ENCODE data around the gene DVL3. TPM values are rescaled to one million over a fixed set of nuclear protein-coding genes. Genes with fewer than 3 reads are reported as not detected.

DVL3 gene
- 38.5 and 41.3 TPM in 2 replicates for total RNA-seq (2014; rRNA removed; shearing (Covaris generic))
- total RNA-seq (2022): 65.6 and 70.4 TPM in 2 replicates
- Bru-seq, nascent RNA: percentile 67 among the genes with signal in this experiment
- BruChase-seq, experiment 1, labeled RNA remaining after a 6-hour chase: percentile 90 among the genes with signal in this experiment
- BruChase-seq, experiment 2, labeled RNA remaining after a 2-hour chase: percentile 80 among the genes with signal in this experiment
- long read RNA-seq, full-length matches to known transcripts: 70 of 183 reads
- long read RNA-seq, partial matches to known transcripts: 53 of 183 reads
- long read RNA-seq, other reads (novel, unspliced or antisense): 60 of 183 reads

- peaks cover 31% of the 10 kb centered on the region for H3K79me2 ChIP-seq (ENCODE audit: insufficient read depth, low read depth, low read length)
- TSS peak; percentile 68 for BruUV-seq (replicated peaks)
Measured at GRCh38 chr3:184154885-184155643, at the start of gene DVL3. Gene DVL3 (plus strand): TSS chr3:184155377. CDS start chr3:184155636, 259 bp downstream.

GRCh38 chr3:184110316-184110725 lies 44.9 kb upstream of the DVL3 start:
- no TSS peak for BruUV-seq (replicated peaks)
- H3K4me2 ChIP-seq (ENCODE audit: low read length): no peak overlapping the region
- H3K27ac ChIP-seq (ENCODE audit: low read depth, low read length, poor library complexity, severe bottlenecking): no peak overlapping the region
- H3K4me3 ChIP-seq (ENCODE audit: low read depth, low read length, poor library complexity, severe bottlenecking): no peak overlapping the region
- H2AFZ ChIP-seq (ENCODE audit: low read length): no peak overlapping the region
- intact Hi-C loops (cut with micrococcal nuclease; ENCODE audit: unreplicated experiment): no loop called here
- no peak for TF ChIP-seq EZH2phosphoT487 (IDR thresholded peaks at IDR 0.05; ENCODE audit: borderline replicate concordance, low read depth, low read length)
- TF ChIP-seq CTCF (conservative IDR thresholded peaks at IDR 0.05; ENCODE audit: low read length): no peak
- H3K4me1 ChIP-seq (ENCODE audit: insufficient read depth, low read length, poor library complexity, severe bottlenecking): no peaks in the 10 kb centered on the region
- DNase-seq (ENCODE audit: low spot score): no peak
- no peaks in the 10 kb centered on the region for H3K79me2 ChIP-seq (ENCODE audit: insufficient read depth, low read depth, low read length)
- H3K9me2 ChIP-seq (ENCODE audit: insufficient read depth, low read length): no peaks in the 10 kb centered on the region
- no peaks in the 10 kb centered on the region for H4K20me1 ChIP-seq (ENCODE audit: insufficient read depth, low read length)
- ChIA-PET CTCF (ENCODE audit: unreplicated experiment) (no interaction called here), POLR2A (no interaction called here)
- no peaks in the 10 kb centered on the region for H3K9me3 ChIP-seq (ENCODE audit: low read length)
- no peaks in the 10 kb centered on the region for H3K36me3 ChIP-seq (ENCODE audit: insufficient read depth, low read length)

More at GRCh38 chr3:184154885-184155643, at the start of gene DVL3:
- peak within 1 kb of the TSS; percentile 90 for H2AFZ ChIP-seq (ENCODE audit: low read length)
- H3K9me3 ChIP-seq (ENCODE audit: low read length): no peaks in the 10 kb centered on the region
- H4K20me1 ChIP-seq (ENCODE audit: insufficient read depth, low read length): no peaks in the 10 kb centered on the region
- CTCF ChIA-PET (ENCODE audit: unreplicated experiment): no interaction called here
- H3K4me3 ChIP-seq (ENCODE audit: low read depth, low read length, poor library complexity, severe bottlenecking): peak within 1 kb of the TSS; percentile 92
- DNase-seq (ENCODE audit: low spot score): peak; percentile 74
- intact Hi-C loops (cut with micrococcal nuclease; ENCODE audit: unreplicated experiment): loop anchor here (1.0 to 5.0 kb wide), 2 partner anchors 19 to 157 kb away; partner anchors contain the start of genes AP2M1 and EIF4G1
- POLR2A ChIA-PET: interaction anchor here (0.6 to 3.1 kb wide), 6 partner anchors 11 to 107 kb away, joined by 3 to 20 read pairs (median 4); partner anchors contain the start of genes ABCF3 and EIF2B5
- H3K9me2 ChIP-seq (ENCODE audit: insufficient read depth, low read length): no peaks in the 10 kb centered on the region
- peaks cover 23% of the 10 kb centered on the region for H3K4me1 ChIP-seq (ENCODE audit: insufficient read depth, low read length, poor library complexity, severe bottlenecking)
- no peaks in the 10 kb centered on the region for H3K36me3 ChIP-seq (ENCODE audit: insufficient read depth, low read length)
- H3K4me2 ChIP-seq (ENCODE audit: low read length): peak within 1 kb of the TSS; percentile 99
- TF ChIP-seq EZH2phosphoT487 (IDR thresholded peaks at IDR 0.05; ENCODE audit: borderline replicate concordance, low read depth, low read length): no peak
- TF ChIP-seq CTCF (conservative IDR thresholded peaks at IDR 0.05; ENCODE audit: low read length): no peak
- peak within 1 kb of the TSS; percentile 52 for H3K27ac ChIP-seq (ENCODE audit: low read depth, low read length, poor library complexity, severe bottlenecking)

Measured in OCI-LY7 (cell line).